ENCODE results near the gene ZNG1E. TPM values are rescaled to one million over a fixed set of nuclear protein-coding genes. Genes with fewer than 3 reads are reported as not detected.

ZNG1E gene
- total RNA-seq = 37.6 and 37.7 TPM in 2 replicates

DNA sequence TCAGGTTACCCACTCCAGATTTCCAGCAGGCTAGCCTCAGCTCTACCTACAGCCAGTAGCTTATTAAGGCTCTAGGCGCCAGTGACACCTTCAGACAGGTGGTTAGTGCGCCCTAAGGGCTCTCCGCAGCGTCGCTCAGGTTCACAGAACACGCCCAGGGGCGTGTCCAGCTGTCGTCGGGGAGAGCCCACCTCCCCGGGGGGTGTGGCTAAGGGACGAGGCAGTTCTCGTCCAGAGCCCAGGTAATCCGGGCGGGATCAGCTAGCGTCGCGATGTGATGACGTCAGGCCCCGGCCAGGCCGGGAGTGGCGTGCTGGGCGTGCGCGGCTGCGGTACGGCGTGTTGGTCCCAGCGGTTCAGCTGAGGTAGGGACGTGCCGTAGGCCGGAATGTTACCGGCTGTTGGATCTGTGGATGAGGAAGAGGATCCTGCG is at the start of gene ZNG1E:
Gene ZNG1E, plus strand, starts transcription at position 340 of the 433 bp plus-strand sequence. Its CDS starts 49 bp downstream, at position 389.

DNA sequence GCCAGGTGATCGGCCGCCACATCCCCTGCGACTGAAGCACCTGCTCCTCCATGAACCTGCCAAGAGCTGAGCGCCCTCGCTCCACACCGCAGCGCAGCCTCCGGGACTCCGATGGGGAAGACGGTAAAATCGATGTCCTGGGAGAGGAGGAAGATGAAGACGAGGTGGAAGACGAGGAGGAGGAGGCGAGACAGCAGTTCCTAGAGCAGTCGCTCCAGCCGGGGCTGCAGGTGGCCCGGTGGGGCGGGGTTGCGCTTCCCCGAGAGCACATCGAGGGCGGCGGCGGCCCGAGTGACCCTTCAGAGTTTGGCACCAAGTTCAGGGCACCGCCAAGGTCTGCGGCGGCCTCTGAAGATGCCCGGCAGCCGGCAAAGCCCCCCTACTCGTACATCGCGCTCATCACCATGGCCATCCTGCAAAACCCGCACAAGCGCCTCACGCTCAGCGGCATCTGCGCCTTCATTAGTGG is 61.4 kb downstream of the ZNG1E start, which contains the start of gene FOXD4L4:
Gene FOXD4L4, plus strand, starts transcription at position 51 of the 469 bp plus-strand sequence. Its CDS starts 0 bp downstream, at position 51.

Other genes with a start within 250 kb of the ZNG1E start
- 0.39 and 0.43 TPM in 2 replicates for gene FOXD4L4, start 61.2 kb downstream of the ZNG1E start, total RNA-seq